Kidney (tissue), 14 donors: ENCODE results near the gene PRDX6. TPM values are rescaled to one million over a fixed set of nuclear protein-coding genes. Genes with fewer than 3 reads are reported as not detected.
"Not testable (repeated sequence)": the region's sequence is repeated elsewhere in the genome, so short reads cannot be mapped to it uniquely, and the experiment has no call there.

Experiments used
- DNase-seq, 5 donors: peaks; one replicate each; pipeline ENCODE4 v3.0.0-alpha.2; 2013 to 2020
- FAIRE-seq: peaks from 2 replicates; lab custom pipeline; 2012; peaks lifted over from hg19 to GRCh38; lab: Jason Lieb, UNC
- H3K27ac ChIP-seq, 2 donors: one replicate each; pipeline ENCODE4 v1.7.0; 2013; ENCODE audit warnings: low read depth in 2 of 2, low read length in 2 of 2, inconsistent platforms in 1 of 2
- H3K27me3 ChIP-seq: one replicate; pipeline ENCODE4 v1.7.1; 2013; ENCODE audit warnings: low read length, inconsistent platforms; ENCODE audit not compliant: control insufficient read depth, insufficient read depth
- H3K36me3 ChIP-seq, 3 donors: one replicate each; pipeline versions ENCODE4 v1.7.0 to v1.7.1; 2013; ENCODE audit warnings: low read length in 3 of 3, control low read depth in 1 of 3, inconsistent platforms in 1 of 3; ENCODE audit not compliant: insufficient read depth in 3 of 3, control insufficient read depth in 2 of 3
- H3K4me1 ChIP-seq, 3 donors: one replicate each; pipeline versions ENCODE4 v1.7.0 to v1.7.1; 2013; ENCODE audit warnings: low read length in 3 of 3, inconsistent platforms in 1 of 3, low read depth in 1 of 3; ENCODE audit not compliant: control insufficient read depth in 2 of 3, insufficient read depth in 2 of 3
- H3K4me3 ChIP-seq, 3 donors: one replicate each; pipeline versions ENCODE4 v1.7.0 to v1.8.1; 2013; ENCODE audit warnings: low read length in 3 of 3, control low read depth in 1 of 3, inconsistent platforms in 1 of 3
- H3K9ac ChIP-seq, 3 donors: one replicate each; pipeline versions ENCODE4 v1.7.0 to v1.7.1; 2013; ENCODE audit warnings: low read length in 3 of 3, control low read depth in 1 of 3, inconsistent platforms in 1 of 3
- H3K9me3 ChIP-seq, 3 donors: one replicate each; pipeline versions ENCODE4 v1.7.0 to v1.7.1; 2013; ENCODE audit warnings: low read length in 3 of 3, control low read depth in 1 of 3, inconsistent platforms in 1 of 3; ENCODE audit not compliant: control insufficient read depth in 2 of 3, insufficient read depth in 1 of 3
- intact Hi-C: fragments of 100-400 bp; cut with DNase I; formaldehyde crosslinking; loops from one replicate; pipeline ENCODE4 v1.11.1; 2022
- polyA plus RNA-seq: library from polyadenylated mRNA; stranded (reverse); fragments of 350-450 nt; fragmentation: Illumina TruSeq; extraction: RNeasy Lipid Tissue Mini Kit (QIAGEN cat#74804); gene quantifications from one replicate; pipeline ENCODE4 v1.2.3, GENCODE V29; 2014; ENCODE audit warnings: low read depth, low replicate concordance; ENCODE audit not compliant: insufficient read depth
- total RNA-seq: library from RNA; stranded (reverse); fragmentation: NEBNext Ultra II Directional; extraction: Animal tissue kit (Norgen Biotek cat#: 25700); gene quantifications from one replicate; pipeline ENCODE4 v1.2.1, GENCODE V29; 2021
- TF ChIP-seq, protein P1 (sequence below): IDR thresholded peaks from 3 replicates; pipeline ENCODE4 v1.5.1; 2012; ENCODE audit warnings: mild to moderate bottlenecking, moderate library complexity, borderline replicate concordance; ENCODE audit not compliant: insufficient read depth; ENCODE audit errors: extremely low read depth
- donor health status: control.
- donor health status: control.
- donor health status: control.
- donor health status: control.
- donor health status: control.
- donor health status: DM: yes; HTN: yes; CAD: no.
- donor health status: Normal renal cell carcinoma (clear cell type).

PRDX6 gene
- total and polyA plus RNA-seq, 2 donors from 2014 or later, result 280 to 563 TPM

DNA sequence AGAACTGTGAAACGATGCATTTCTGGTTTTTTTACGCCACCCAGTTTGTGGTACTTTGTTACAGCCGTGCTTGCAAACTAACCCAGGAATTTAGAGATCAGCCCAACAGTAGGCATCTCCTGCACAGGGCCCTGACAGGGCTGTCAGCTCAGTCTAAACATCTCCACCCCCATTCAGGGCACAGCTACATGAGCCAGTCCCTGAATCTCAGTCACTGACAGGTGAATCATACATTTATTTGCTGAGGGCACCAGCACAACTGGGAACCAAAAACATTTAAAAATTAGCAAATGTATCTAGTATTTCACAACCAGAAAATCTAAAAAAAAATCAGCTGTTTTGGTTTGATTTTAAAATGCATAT is 30.7 kb downstream of the PRDX6 start:
- Histone ChIP-seq H3K27ac (peak overlapping the region; percentile 73 to 79), H3K27me3 (no peaks in the 10 kb centered on the region), H3K9me3 (no peaks in the 10 kb centered on the region), H3K36me3 (no peaks in the 10 kb centered on the region), H3K9ac (no peak overlapping the region), H3K4me1 (peaks cover 4 to 17% (median 14%) of the 10 kb centered on the region in 3 donors), H3K4me3 (no peak overlapping the region)
- intact Hi-C loops, result no loop called here
- FAIRE-seq, result no peak
- TF ChIP-seq, protein P1, sequence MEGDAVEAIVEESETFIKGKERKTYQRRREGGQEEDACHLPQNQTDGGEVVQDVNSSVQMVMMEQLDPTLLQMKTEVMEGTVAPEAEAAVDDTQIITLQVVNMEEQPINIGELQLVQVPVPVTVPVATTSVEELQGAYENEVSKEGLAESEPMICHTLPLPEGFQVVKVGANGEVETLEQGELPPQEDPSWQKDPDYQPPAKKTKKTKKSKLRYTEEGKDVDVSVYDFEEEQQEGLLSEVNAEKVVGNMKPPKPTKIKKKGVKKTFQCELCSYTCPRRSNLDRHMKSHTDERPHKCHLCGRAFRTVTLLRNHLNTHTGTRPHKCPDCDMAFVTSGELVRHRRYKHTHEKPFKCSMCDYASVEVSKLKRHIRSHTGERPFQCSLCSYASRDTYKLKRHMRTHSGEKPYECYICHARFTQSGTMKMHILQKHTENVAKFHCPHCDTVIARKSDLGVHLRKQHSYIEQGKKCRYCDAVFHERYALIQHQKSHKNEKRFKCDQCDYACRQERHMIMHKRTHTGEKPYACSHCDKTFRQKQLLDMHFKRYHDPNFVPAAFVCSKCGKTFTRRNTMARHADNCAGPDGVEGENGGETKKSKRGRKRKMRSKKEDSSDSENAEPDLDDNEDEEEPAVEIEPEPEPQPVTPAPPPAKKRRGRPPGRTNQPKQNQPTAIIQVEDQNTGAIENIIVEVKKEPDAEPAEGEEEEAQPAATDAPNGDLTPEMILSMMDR, result no peak
- peak in 2 of 5 donors; percentile 22 to 55 for DNase-seq

DNA sequence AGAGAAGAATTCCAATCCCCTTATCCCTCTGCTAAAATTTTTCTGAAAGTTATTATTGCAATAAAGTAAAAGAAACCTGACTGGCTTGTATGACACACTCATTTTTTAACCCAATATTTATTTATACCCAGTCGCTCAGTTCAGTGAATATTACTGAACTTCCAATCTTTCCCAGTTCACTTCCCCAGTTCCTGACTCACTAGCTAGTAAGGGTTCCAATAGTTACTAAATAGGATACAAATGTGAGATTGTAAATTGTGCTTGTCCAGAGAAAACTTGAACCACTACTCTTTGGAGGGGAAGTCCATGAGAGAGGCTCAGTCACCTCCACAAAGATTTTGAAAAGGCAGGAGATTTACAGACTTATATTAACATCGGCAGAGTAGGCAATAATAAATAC is 31.4 kb downstream of the PRDX6 start:
- FAIRE-seq, result no peak
- Histone ChIP-seq H3K36me3 (no peaks in the 10 kb centered on the region), H3K27ac (no peak overlapping the region), H3K9me3 (no peaks in the 10 kb centered on the region), H3K4me3 (no peak overlapping the region), H3K27me3 (no peaks in the 10 kb centered on the region), H3K4me1 (peaks cover 4 to 17% (median 14%) of the 10 kb centered on the region in 3 donors), H3K9ac (no peak overlapping the region)
- intact Hi-C loops, result no loop called here
- TF ChIP-seq, protein P1, result no peak
- no peak for DNase-seq

DNA sequence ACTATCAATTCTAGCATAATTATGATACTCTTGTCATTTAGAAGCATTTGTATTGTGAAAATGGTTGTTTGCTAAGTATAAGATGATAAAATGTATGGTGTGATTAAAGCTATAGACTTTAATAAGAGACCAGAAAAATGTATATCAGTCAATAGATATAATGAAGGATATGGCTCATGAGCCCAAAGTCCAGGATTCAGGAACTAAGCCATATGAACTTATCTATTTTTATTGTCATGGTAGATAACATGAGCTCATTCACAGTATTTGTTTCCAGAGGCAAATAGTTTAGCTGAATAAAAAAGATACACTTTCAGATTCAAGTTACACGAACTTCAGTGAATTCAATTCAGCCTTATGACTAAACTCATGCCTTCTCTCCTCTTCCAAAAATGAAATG is 32.7 kb downstream of the PRDX6 start:
- DNase-seq, result no peak
- Histone ChIP-seq H3K36me3 (no peaks in the 10 kb centered on the region), H3K4me3 (no peak overlapping the region), H3K27me3 (no peaks in the 10 kb centered on the region), H3K27ac (no peak overlapping the region), H3K9ac (no peak overlapping the region), H3K4me1 (peaks cover 4 to 17% (median 14%) of the 10 kb centered on the region in 3 donors), H3K9me3 (no peaks in the 10 kb centered on the region)
- TF ChIP-seq, protein P1, result no peak
- intact Hi-C loops, result no loop called here
- FAIRE-seq, result no peak

DNA sequence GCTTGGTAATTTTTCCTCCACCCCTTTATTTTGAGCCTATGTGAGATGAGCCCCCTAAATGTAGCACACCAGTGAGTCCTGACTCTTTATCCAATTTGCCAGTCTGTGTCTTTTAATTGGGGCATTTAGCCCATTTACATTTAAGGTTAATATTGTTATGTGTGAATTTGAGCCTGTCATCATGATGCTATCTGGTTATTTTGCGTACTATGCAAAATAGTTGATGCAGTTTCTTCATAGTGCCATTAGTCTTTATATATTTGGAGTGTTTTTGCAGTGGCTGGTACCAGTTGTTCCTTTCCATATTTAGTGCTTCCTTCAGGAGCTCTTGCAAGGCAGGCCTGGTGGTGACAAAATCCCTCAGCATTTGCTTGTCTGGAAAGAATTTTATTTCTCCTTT is 37.4 kb downstream of the PRDX6 start:
- H3K4me1 ChIP-seq, H3K9ac ChIP-seq, H3K27me3 ChIP-seq, H3K36me3 ChIP-seq, DNase-seq, H3K4me3 ChIP-seq, H3K27ac ChIP-seq, intact Hi-C loops, H3K9me3 ChIP-seq, FAIRE-seq: not testable (repeated sequence)
